Muscle layer of duodenum (tissue), 2 donors: ENCODE results near the gene PSD4.

Experiments used
- H3K27ac ChIP-seq: one replicate; pipeline ENCODE4 v1.7.0; 2013; ENCODE audit warnings: mild to moderate bottlenecking, low read length
- H3K27me3 ChIP-seq: one replicate; pipeline ENCODE4 v1.7.0; 2013; ENCODE audit warnings: low read depth, mild to moderate bottlenecking, control low read depth, low read length
- H3K36me3 ChIP-seq, 2 donors: one replicate each; pipeline ENCODE4 v1.7.0; 2013; ENCODE audit warnings: low read length in 2 of 2, control low read depth in 1 of 2, mild to moderate bottlenecking in 1 of 2; ENCODE audit not compliant: insufficient read depth in 2 of 2, control insufficient read depth in 1 of 2
- H3K4me1 ChIP-seq, 2 donors: one replicate each; pipeline ENCODE4 v1.7.0; 2013; ENCODE audit warnings: low read length in 2 of 2, mild to moderate bottlenecking in 2 of 2, control low read depth in 1 of 2, moderate library complexity in 1 of 2; ENCODE audit not compliant: insufficient read depth in 2 of 2, control insufficient read depth in 1 of 2
- H3K4me3 ChIP-seq, 2 donors: one replicate each; pipeline ENCODE4 v1.7.0; 2013; ENCODE audit warnings: low read length in 2 of 2, low read depth in 1 of 2, mild to moderate bottlenecking in 1 of 2
- H3K9me3 ChIP-seq, 2 donors: one replicate each; pipeline ENCODE4 v1.7.0; 2013; ENCODE audit warnings: low read length in 2 of 2, control low read depth in 1 of 2, mild to moderate bottlenecking in 1 of 2; ENCODE audit not compliant: control insufficient read depth in 1 of 2
- donor health status: healthy.

Gene PSD4

GRCh38 chr2:113224647-113225236 lies 51.0 kb downstream of the PSD4 start:
- Histone ChIP-seq H3K4me1 (peaks cover 0 to 4% of the 10 kb centered on the region in 2 donors), H3K9me3 (no peaks in the 10 kb centered on the region), H3K4me3 (no peak overlapping the region), H3K36me3 (no peaks in the 10 kb centered on the region), H3K27ac (no peak overlapping the region), H3K27me3 (no peaks in the 10 kb centered on the region)

DNA sequence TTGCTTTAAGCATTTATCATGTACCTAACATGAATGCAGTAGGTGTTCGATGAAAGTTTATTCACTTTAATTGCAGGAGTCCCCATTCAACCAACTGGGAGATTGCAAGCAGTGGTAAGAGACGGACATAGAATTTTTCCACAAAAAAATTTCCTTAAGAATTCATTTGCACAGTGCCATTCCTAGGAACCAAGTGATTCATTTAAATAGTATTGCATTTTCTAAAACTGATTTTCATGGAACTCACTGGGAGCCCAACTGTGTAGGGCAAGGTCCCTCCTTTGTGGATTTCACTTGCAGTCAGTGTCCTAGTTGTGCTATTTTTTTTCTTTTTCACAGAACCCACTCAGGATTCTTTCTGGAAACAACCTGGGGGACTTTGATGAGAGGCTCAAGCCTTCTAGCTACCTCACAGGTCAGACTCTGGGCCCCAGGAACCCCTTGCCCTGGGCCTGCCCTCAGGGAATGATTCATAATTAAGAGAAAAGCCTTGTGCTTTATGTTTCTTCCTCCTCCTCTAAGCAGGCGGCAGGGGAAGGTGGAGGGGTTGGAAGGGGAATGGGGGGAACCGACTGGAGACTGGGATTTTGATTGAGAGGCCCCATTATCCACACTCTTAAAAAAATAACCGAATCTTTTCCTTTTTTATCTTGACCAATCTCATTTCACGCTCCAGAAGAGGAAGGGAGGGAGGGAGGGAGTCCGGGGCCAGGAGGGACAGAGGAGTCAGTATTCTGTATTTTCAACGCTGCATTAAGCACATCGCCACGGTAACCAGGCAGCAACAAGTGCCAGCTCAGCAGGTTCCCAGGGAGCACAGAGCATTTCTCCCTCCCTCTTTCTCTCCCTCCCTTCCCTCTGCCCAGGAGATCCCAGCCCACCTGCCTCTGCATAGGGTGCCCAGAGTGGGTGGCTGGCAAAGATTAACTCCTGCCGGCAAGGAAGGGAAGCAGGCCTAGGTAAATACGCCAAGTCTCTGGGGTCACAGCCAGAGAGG lies 51.8 kb downstream of the PSD4 start:
- H3K4me1 ChIP-seq, result peaks cover 0 to 4% of the 10 kb centered on the region in 2 donors
- H3K9me3 ChIP-seq, result no peaks in the 10 kb centered on the region
- H3K36me3 ChIP-seq, result no peaks in the 10 kb centered on the region
- no peak overlapping the region for H3K27ac ChIP-seq
- no peaks in the 10 kb centered on the region for H3K27me3 ChIP-seq
- no peak overlapping the region for H3K4me3 ChIP-seq

DNA sequence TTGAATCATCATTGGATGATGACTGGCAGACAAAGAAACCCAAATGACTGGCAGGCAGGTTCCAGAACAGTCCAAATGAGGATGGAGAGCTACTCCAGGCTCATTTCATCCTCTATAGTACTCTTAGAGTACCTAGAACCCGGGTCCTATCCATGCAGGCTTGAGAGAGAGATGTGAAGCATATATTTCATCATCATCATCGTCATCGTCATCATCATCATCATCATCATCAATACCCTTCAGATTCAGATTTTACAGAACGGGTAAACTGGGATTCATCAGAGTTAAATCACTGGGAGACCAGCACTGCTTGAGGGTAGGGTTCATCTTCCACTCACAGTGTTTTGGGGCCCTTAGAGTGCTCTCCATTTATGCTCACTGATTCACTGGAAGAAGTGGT lies 52.7 kb downstream of the PSD4 start:
- Histone ChIP-seq H3K4me1 (peaks cover 0 to 4% of the 10 kb centered on the region in 2 donors), H3K27me3 (no peaks in the 10 kb centered on the region), H3K36me3 (no peaks in the 10 kb centered on the region), H3K4me3 (no peak overlapping the region), H3K9me3 (no peaks in the 10 kb centered on the region), H3K27ac (no peak overlapping the region)

GRCh38 chr2:113227290-113227689 lies 53.5 kb downstream of the PSD4 start:
- H3K27ac ChIP-seq, result no peak overlapping the region

DNA sequence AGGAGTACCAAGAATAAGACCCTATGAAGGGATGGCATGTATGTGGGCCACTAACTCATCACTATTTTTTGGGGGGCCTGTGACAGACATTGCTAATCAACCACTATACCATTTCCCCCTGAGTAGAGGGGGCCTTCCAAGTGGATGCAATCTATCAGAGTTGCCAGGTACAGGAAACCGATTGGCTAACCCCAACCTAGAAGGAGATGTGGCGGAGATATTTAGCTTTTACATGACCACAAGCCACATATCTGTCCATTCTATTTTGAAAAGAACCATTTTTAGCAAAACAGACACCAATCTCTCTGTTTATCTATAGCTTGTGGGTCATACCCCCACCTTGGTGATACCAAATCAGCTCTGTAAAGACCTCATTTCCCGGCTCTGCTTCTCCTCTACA lies 53.9 kb downstream of the PSD4 start:
- H3K4me3 ChIP-seq, result no peak overlapping the region
- H3K4me1 ChIP-seq, result peaks cover 0 to 4% of the 10 kb centered on the region in 2 donors
- H3K27me3 ChIP-seq, result no peaks in the 10 kb centered on the region
- H3K9me3 ChIP-seq, result no peaks in the 10 kb centered on the region
- H3K36me3 ChIP-seq, result no peaks in the 10 kb centered on the region
- no peak overlapping the region for H3K27ac ChIP-seq

More at GRCh38 chr2:113227290-113227689, 53.5 kb downstream of the PSD4 start:
- H3K4me3 ChIP-seq, result no peak overlapping the region
- no peaks in the 10 kb centered on the region for H3K36me3 ChIP-seq
- H3K27me3 ChIP-seq, result no peaks in the 10 kb centered on the region
- H3K9me3 ChIP-seq, result no peaks in the 10 kb centered on the region
- peaks cover 0 to 4% of the 10 kb centered on the region in 2 donors for H3K4me1 ChIP-seq

DNA sequence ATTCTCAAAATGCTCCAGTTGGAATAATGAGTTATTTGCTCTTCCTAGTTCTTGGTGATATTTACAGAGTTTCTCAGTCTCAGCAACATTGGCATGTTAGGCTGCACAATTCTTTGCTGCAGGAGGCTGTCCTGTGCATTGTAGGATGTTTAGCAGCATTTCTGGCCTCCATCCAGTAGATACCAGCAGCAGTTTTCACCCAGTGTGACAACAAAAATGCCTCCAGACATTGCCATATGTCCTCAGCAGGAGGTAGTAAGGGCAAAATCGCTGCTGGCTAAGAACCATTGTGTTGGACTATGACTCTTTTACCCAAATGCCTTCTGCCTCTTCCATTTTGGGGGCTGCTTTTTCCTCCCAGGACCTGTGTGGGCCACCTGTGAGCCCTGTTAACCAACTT lies 54.6 kb downstream of the PSD4 start:
- Histone ChIP-seq H3K27ac (no peak overlapping the region), H3K27me3 (no peaks in the 10 kb centered on the region), H3K36me3 (no peaks in the 10 kb centered on the region), H3K4me3 (no peak overlapping the region), H3K4me1 (peaks cover 0 to 4% of the 10 kb centered on the region in 2 donors), H3K9me3 (no peaks in the 10 kb centered on the region)

DNA sequence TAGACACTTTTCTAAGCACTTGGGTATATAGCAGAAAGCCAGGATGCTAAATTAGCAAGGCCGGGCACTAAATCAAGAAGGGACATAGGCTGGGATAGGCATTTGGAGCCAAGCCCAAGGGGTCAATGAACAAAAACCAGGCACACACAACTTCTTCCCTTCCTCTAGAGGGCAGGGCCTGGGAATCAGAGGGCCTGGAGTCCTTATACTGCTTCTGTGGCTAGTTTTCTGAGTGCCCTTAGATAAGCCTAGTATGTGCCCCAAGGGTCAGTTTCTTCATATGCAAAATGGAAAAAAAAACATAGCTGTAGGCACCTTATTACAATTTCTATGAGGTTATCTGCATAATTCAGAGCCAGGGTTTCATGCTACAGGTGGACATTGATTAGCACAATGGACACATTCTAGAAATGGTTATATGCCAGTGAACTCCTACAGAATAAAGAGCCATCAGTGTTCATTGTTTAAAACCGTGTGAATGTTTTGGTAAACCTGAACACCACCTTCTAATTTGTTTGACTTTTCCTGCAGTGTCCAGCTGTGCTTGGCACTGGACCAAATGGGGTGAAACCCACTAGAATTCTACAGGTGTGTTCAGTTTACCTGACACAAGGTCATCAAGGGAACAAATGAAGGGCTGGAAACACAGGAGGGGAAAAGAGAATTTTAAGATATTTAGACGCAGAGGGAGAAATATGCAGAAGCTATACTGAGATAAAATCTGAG lies 55.4 kb downstream of the PSD4 start:
- Histone ChIP-seq H3K9me3 (no peaks in the 10 kb centered on the region), H3K4me3 (no peak overlapping the region), H3K4me1 (peaks cover 0 to 4% of the 10 kb centered on the region in 2 donors), H3K27ac (no peak overlapping the region), H3K36me3 (no peaks in the 10 kb centered on the region), H3K27me3 (no peaks in the 10 kb centered on the region)

DNA sequence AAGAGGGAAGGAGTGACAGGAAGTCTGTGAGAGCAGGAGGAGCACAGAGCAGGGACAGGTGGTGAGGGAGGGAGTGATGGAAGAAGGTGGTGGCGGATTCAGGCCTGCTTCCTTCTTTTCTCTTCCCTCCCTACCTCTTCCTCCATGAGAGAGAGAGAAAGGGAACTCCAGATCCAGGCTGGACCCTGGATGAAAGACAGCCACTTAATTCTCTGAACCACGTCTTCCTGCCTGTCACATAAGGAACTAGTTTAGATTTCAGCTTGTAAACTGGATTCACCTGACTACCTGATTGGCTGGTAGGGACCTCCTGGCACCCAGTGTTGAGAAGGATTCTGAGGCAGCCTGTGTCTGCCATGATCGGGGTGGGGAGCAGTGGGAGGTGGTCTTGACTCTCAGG lies 56.0 kb downstream of the PSD4 start:
- Histone ChIP-seq H3K4me1 (peaks cover 0 to 4% of the 10 kb centered on the region in 2 donors), H3K27me3 (no peaks in the 10 kb centered on the region), H3K4me3 (no peak overlapping the region), H3K9me3 (no peaks in the 10 kb centered on the region), H3K27ac (no peak overlapping the region), H3K36me3 (no peaks in the 10 kb centered on the region)

GRCh38 chr2:113230531-113230930 lies 56.8 kb downstream of the PSD4 start:
- H3K4me1 ChIP-seq, result peaks cover 0 to under 1% of the 10 kb centered on the region in 2 donors
- H3K27me3 ChIP-seq, result no peaks in the 10 kb centered on the region
- no peaks in the 10 kb centered on the region for H3K9me3 ChIP-seq
- H3K4me3 ChIP-seq, result no peak overlapping the region
- H3K36me3 ChIP-seq, result no peaks in the 10 kb centered on the region
- H3K27ac ChIP-seq, result no peak overlapping the region

GRCh38 chr2:113231064-113231463 lies 57.3 kb downstream of the PSD4 start:
- no peaks in the 10 kb centered on the region for H3K27me3 ChIP-seq
- H3K36me3 ChIP-seq, result no peaks in the 10 kb centered on the region
- H3K27ac ChIP-seq, result no peak overlapping the region
- no peaks in the 10 kb centered on the region for H3K4me1 ChIP-seq
- no peaks in the 10 kb centered on the region for H3K9me3 ChIP-seq
- no peak overlapping the region for H3K4me3 ChIP-seq

DNA sequence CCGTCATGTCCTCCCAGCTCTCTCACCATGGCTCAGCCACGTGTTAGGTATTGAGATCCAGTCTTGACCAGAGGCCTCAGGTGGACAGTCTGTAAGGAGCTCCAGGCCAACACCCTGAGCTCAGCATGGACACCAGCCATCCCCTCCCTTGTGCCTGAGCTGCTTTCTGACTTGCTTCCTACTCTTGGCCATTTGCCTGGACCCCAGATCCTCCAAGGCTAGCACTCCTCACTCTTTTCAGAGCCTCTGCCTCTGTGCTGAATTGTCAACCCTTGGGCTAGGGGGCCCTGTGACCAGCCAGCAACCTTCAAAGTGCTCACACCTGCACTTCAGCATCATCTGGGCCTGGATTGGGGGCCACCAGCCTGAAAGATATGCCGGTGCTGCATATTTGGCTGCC lies 58.4 kb downstream of the PSD4 start:
- no peak overlapping the region for H3K27ac ChIP-seq
- H3K4me1 ChIP-seq, result no peaks in the 10 kb centered on the region
- no peak overlapping the region for H3K4me3 ChIP-seq
- no peaks in the 10 kb centered on the region for H3K9me3 ChIP-seq
- H3K36me3 ChIP-seq, result no peaks in the 10 kb centered on the region
- H3K27me3 ChIP-seq, result no peaks in the 10 kb centered on the region
